GM19438 (cell line): Measurements from ENCODE around the gene S1PR4.
"Not testable (repeated sequence)": the region's sequence is repeated elsewhere in the genome, so short reads cannot be mapped to it uniquely, and the experiment has no call there.

ENCODE experiments used
- ATAC-seq: cut with Tn5 transposase; IDR thresholded peaks from one replicate; pipeline ENCODE4 v1.9.1; 2021; ENCODE audit warnings: low read depth; ENCODE audit not compliant: unreplicated experiment

Gene S1PR4

DNA sequence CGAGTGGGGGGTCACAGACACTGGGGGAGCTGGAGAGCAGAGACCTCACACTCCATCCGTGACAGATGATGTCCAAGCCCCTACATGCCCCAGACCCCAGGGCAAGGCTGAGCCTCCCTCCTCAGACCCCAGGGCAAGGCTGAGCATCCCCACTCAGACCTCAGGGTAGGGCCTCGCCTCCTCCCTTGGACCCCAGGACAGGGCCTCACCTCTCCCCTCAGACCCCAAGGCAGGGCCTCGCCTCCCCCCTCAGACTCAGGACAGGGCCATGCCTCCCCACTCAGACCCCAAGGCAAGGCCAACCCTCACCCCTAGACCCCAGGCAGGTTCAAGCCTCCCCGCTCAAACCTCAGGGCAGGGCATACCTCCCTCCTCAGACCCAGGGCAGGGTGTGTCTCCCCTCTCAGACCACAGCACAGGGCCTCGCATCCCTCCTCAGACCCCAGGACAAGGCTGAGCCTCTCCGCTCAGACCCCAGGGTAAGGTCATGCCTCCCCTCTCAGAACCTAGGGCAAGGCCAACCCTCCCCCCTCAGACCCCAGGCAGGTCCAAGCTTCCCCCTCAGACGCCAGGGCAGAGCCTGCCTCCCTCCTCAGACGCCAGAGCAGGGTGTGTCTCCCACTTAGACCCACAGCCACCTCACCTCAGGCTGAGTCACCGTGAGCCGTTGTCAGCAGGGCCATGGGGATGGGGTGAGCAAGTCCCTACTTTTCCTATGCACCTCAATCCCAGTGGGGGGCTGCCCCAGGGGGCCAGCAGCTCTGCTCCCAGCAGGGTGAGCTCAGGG, 1.7 kb upstream of the S1PR4 start:
- no peak for ATAC-seq

DNA sequence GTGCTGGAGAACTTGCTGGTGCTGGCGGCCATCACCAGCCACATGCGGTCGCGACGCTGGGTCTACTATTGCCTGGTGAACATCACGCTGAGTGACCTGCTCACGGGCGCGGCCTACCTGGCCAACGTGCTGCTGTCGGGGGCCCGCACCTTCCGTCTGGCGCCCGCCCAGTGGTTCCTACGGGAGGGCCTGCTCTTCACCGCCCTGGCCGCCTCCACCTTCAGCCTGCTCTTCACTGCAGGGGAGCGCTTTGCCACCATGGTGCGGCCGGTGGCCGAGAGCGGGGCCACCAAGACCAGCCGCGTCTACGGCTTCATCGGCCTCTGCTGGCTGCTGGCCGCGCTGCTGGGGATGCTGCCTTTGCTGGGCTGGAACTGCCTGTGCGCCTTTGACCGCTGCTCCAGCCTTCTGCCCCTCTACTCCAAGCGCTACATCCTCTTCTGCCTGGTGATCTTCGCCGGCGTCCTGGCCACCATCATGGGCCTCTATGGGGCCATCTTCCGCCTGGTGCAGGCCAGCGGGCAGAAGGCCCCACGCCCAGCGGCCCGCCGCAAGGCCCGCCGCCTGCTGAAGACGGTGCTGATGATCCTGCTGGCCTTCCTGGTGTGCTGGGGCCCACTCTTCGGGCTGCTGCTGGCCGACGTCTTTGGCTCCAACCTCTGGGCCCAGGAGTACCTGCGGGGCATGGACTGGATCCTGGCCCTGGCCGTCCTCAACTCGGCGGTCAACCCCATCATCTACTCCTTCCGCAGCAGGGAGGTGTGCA, 587 bp downstream of the S1PR4 start:
- ATAC-seq: no peak

DNA sequence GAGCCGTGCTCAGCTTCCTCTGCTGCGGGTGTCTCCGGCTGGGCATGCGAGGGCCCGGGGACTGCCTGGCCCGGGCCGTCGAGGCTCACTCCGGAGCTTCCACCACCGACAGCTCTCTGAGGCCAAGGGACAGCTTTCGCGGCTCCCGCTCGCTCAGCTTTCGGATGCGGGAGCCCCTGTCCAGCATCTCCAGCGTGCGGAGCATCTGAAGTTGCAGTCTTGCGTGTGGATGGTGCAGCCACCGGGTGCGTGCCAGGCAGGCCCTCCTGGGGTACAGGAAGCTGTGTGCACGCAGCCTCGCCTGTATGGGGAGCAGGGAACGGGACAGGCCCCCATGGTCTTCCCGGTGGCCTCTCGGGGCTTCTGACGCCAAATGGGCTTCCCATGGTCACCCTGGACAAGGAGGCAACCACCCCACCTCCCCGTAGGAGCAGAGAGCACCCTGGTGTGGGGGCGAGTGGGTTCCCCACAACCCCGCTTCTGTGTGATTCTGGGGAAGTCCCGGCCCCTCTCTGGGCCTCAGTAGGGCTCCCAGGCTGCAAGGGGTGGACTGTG, 1.2 kb downstream of the S1PR4 start:
- ATAC-seq: no peak

DNA sequence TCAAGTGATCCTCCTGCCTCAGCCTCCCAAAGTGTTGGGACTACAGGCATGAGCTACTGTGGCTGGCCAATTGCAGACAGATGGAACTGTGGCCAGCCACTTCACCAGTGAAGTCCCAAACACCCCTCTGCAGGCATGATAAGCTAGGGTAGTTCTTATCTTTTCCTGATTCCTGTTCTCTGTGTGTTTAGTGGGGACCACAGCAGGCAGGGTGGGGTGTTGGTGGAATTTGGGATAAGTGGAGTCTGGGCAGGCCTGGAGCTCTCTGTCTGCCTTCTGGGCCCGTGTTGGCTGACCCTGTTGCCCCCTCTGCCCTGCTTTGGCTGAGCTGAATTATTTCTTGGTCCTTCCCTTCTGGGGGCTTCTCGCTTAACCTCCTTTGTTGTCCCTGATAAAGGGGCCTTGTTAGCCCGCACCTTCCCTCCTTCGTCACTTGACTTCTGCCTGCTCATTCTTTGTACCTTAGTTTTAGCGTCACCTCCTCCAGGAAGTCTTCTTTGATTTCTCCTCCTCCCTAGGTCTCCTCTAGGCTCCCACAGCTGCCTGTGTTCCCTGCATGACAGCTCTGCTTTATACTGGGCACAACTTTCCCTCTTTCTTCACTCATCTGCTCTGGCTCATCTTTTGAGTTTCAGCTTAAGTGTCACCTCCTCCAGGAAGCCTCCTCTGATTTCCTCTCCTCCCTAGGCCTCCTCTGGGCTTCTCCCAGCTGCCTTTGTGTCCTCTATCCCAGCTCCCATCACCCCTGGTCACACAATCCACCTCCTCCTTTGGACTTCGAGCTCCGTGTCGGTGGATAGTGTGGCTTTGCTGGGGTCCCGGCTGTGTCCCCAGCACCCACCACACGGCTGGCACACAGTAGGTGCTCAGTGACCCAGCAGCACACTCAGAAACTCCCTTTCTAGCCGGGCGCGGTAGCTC, 5.4 kb downstream of the S1PR4 start:
- no peak for ATAC-seq

DNA sequence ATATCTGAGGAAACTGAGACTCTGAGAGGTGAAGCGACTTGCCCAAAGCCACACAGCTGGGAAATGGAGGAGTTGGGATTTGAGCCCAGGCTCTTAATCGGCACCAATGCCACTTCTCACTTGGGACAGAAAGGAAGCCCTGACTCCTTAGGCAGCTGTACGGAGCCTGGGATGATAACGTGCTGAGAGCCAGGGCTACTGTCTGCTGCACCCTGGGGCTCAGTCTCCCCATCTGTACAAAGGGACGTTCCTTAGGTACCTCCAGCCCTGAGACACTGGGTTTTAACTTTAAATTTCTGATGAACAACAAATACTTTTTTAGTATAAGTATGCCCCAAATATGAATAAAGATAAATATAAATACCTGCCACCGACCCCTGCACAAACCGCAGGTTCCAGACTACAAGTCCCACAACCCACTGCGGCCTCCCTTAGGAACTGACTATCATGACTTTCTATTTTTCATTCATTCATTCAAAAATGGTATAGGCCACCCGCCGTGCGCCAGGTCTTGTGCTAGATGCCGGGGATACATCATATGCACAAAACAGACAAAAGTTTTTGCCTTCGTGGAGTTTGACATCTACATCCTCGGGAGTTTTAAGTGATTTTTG, 6.4 kb downstream of the S1PR4 start:
- no peak for ATAC-seq

DNA sequence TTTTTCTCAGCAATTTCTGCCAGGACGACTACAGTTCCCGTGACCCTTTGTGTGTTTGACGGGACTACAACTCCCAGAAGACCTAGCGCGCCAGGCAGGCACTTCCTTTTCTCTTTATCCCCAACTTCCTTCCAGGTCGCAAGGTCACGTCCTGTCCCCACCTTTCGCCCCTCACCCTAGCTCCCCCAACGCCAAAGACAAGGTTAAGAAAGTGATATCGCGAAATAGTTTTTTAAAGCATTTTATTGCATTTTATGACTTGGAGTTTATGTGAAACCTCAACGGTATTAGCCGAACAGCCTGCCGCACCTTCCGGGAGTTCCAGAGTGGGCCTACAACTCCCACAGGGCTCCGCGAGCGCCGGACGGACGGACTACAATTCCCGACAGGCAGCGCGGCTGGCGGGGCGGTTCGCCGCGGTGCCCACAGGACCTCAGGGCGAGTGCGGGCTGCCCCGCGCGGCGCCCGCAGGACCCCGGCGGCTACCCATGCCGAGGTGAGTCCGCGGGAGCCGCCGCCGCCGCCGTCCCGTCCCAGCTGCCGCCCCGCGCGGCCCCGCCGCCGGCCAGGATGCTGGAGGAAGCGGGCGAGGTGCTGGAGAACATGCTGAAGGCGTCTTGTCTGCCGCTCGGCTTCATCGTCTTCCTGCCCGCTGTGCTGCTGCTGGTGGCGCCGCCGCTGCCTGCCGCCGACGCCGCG, 7.0 kb downstream of the S1PR4 start, which contains the start of gene NCLN:
NCLN (plus strand) TSS at position 470 of the 699 bp plus-strand sequence; CDS start at position 571, 101 bp downstream.
- ATAC-seq: peak; percentile 62

DNA sequence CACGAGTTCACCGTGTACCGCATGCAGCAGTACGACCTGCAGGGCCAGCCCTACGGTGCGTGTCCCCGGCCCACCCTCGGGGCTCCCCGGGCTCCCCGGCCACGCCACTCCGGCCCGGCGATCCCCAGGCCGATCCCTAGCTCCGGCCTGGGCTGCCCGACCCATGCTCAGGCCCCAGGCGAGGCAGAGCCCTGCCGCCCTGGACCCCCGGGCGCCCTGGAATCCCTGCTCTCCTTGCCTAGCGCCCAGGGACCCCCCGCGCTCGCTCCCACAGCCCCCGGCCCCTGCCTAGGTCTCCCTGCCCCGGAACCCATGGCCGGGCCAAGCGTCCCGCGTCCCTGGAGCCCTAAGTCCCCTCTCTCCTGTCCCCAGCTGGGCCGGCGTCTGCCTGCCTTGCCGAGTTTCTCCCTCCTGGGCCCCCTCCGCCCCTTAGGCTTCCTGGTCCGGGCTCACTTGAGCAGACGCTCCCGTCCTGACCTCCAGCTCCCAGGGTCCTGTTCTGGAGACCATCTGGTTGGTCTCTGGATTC, 7.7 kb downstream of the S1PR4 start:
- ATAC-seq: peak; percentile 16

DNA sequence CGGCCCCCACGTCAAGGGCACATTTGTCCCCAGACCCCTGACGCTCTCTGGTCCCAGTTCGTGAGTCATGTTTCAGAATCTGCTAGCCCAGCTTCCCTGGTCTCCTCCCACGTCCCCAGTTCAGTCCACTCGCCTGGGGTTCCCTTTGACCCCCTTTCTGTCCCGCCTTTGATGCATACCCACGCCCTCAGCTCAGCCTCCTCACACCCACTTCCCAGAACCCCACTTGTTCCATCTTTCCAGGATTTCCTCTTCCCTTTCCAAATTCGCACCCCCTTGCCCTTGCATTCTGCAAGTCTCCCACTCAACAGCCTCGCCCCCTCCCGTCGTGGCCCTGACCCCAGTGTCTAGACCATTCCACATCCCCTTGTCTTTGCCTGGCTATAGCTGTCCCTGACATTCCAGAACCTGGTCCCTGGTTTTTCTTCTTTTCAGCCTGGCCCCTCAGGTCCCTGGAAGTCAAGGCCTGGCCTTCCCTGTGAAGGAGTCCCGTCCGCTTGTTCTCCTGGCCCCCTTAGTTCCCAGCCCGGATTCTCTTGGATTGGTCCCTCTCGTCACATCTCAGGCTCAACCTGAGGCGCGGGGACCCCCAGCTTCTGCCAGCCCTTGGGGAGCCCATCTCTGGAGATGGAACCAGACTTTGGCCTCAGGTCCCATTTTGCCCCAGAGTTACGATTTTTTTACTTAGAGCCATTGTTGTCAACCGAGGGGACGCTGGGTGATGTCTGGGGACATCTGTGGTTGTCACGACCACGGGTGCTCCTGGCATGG, 8.5 kb downstream of the S1PR4 start:
- no peak for ATAC-seq

DNA sequence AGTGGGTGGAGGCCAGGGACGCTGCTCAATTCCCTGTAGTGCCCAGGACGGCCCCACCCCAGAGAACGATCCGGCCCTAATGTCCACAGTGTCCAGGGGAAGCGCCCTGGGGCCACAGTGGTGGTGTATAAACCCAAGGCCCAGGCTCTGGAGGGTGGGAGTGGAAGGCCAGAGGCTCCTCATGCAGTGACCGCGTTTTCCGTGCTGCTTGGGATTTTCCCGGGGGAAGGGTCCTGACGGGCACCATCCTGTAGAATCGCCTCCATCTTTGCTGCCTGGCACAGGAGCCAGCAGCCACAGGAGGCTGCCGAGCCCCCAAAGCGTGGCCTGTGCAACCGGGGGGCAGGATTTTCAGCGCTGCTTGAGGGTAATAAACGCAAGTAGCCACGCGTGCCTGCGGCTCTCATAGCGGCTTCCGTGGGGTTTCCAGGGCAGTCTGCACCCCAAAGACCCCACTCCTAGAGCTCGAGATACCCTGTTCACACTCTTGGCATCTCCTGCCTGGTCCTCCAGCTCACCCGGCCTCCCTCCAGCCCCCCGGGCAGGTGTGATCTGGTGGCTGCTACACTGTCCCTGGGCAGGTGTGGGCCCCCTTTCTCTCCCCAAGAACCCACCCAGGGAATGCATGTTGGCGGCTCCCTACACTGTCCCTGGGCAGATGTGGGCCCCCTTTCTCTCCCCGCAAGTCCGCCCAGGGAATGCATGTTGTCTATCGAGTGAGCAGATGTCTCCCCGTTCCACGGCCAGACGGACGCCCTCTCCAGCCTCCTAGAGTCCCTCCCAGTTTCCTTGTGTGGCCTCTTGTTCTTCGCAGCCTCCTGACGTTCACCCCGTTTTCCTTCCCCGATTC, 9.3 kb downstream of the S1PR4 start:
- no peak for ATAC-seq

DNA sequence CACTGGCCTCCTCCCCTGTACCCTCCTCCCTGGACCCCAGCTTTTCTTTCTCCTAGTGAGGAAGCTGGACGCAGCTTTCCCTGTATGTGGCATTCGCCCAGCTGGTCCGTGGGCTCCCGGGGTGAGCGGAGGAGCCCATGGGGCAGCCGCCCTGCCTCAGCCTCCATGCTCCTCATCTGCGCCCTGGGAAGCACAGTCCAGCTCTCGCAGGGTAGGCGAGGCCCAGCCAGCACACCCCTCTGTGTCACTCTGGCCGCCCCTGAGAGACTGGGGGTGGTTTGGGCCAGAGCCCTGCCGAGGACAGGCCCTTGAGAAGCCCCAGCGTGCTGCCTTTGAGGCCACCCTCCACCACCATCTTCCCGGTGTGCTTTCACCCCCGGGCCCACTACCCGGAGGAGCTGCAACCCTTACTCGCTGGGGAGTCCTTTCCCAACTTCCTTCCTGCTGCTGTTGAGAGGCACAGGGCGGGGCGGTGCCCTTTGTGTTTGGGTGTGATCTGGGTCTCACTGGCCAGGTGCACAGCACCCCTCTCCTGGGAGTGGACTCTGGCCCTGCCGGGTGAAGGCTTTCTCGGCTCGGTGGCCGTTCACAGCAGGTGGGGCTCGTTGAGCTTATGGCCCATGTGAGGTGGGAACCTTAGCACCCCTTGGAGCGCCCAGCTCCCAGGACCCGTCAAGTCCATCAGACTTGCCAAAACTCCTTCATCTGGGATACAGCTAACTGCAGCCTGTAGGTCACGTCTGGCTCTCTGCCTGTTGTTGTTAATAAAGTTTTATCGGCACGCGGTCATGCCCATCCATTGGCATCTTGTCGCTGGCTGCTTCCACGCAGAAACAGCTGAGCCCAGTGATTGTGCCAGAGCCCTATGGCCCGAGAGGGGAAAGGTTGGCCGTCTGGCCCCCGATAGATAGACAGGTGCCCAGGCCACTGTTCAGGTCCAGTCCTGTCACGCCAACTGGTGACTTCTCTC, 10.3 kb downstream of the S1PR4 start:
- no peak for ATAC-seq

DNA sequence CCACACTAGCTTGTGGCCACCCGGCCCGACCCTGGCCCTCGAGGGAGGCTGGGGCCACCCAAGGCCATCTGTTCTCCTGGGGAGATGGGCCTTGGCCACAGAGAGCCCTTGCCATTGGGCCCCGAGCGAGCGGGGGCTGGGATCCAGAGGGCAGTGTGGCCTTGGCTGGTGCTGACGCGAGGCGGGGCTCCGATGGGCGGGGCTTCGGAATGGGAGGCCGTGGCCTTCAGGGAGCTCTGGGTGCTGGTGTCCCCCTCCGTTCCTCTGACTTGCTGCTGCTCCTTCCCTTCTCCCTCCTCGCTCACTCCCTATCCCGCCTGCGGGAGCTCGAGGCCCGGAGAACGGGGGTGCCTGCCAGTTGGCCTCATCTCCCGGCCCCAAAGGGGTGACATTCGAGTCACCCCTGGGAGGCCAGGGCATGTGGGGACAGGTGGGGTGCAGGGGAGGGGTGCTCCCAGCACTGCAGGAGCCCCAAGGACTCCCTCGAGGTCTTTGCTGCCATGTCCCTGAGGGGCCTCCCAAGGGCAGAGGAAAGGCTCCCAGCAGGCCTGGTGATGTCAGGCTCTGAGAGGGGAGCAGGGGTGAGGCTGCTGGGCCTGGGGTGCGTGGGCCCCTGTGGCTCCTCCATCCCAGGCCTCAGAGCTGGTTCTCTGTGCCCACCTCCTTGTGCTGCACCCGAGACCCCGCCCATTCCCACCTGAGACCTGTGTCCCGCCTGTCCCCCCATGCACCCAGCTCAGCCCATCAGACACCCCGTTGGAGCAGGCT, 11.3 kb downstream of the S1PR4 start:
- no peak for ATAC-seq

DNA sequence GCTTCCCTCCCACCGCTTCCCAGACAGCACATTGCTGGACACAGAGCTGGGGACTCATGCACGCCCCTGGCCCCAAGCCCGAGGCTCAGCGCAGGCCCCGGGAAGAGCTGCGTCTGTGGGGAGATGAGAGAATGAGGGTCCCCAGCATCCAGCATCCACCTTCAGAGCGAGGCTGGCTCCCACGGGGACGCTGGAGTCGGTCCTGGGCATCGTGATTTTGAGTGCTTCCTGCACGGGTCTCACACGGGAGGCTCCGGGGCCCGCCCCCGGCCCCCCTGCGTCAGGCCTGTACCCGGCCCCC, 11.9 kb downstream of the S1PR4 start:
- ATAC-seq: no peak

DNA sequence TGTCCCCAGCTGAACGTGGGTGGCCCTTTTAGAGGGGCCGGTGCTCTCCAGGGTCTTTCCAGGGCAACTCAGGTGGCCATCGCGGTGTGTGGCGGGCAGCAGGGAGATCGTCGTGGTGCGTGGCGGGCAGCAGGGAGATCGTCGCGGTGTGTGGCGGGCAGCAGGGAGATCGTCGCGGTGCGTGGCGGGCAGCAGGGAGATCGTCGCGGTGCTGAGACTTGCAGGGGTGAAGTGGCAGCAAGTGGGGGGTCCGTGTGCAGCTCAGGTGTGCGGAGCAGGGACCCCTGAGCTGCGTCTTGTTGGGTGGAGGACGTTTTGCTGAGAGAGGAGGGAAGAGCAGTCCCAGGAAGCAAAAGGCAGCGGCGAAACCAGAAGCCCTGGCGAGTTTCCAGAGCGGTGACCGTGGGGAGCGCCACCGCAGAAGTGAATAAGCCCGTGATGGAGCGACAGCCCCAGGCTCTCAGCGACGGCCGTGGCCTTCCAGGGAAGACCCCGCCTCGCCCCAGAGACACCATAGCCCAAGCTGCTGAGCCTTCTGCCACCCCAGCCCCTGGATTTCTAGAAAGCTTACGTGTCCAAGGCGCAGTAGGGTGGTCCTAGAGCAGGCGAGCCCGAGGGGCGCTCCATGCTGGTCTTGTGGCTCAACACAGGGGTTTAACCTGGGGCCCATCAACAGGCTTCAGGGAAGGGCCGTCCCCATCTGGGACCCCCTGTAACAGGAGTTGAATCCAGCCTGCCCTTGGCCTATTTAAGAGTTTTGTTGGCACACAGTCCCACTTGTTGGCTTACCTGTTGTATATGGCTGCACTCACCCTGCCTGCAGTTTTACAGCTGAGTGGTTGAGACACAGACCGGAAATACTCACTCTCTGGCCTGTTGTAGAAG, 12.6 kb downstream of the S1PR4 start:
- no peak for ATAC-seq

DNA sequence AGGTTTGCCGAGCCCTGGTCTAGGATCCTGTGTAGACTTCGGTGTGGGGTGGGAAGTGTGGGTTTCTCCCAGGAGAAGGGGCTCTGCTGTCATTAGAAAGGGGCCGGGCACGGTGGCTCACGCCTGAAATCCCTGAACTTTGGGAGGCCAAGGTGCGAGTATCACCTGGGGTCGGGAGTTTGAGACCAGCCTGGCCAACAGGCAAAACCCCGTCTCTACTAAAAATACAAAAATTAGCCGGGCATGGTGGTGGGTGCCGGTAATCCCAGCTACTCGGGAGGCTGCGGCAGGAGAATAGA, 13.2 kb downstream of the S1PR4 start:
- not testable (repeated sequence) for ATAC-seq

DNA sequence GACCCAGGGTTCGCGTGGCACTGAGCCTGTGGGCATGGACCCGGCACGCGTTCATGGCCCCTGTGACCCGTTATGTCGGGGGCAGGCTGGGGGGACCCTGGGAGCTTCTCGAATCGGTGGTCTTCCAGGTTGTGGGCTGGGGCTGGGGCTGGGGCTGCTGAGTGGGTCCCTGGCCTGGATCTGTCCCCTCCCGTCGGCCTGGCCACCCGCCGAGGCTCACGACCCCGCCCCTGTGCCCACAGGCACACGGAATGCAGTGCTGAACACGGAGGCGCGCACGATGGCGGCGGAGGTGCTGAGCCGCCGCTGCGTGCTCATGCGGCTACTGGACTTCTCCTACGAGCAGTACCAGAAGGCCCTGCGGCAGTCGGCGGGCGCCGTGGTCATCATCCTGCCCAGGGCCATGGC, 13.7 kb downstream of the S1PR4 start:
- ATAC-seq: no peak
